ENCODE data around the gene C1QTNF3.

The C1QTNF3 gene

DNA sequence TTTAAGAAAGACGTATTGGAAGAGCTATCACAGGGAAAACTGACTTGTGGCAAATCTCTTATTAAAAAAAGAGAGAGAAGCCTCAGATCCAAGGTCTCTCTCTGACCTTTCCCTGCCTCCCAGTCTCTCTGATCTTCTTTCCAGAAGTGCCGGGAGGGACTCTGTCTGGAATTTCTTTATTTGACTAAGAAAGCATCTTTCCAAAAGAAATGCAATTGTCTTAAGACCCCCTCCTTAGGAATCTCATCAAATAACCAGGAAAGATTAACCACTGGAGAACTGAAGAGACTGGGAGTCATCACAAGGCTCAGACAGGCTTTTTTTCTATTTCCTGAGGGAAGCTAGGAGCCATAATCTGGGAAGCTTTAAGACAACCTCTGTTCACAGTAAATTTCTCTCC lies 4.6 kb downstream of the C1QTNF3 start:
- no peak overlapping the region for H3K4me2 ChIP-seq (ENCODE audit: insufficient read depth, low read length, poor library complexity, severe bottlenecking)
- no peak overlapping the region for H4K8ac ChIP-seq (ENCODE audit: low read depth, low read length)
- H3K36me3 ChIP-seq (replicated peaks in 1 of 2; ENCODE audit: control insufficient read depth in 2 of 2, insufficient read depth in 2 of 2, low read length in 2 of 2): peaks cover 0 to 18% of the 10 kb centered on the region in 2 donors
- no peak overlapping the region for H3K14ac ChIP-seq (ENCODE audit: low read length)
- H4K91ac ChIP-seq (ENCODE audit: low read depth, low read length, poor library complexity): no peak overlapping the region
- no peak overlapping the region for H2BK5ac ChIP-seq (ENCODE audit: low read length)
- no peaks in the 10 kb centered on the region for H3K79me1 ChIP-seq (ENCODE audit: low read depth, low read length)
- peaks cover 2 to 4% of the 10 kb centered on the region in 2 donors for H3K4me1 ChIP-seq (ENCODE audit: control insufficient read depth in 2 of 2, insufficient read depth in 1 of 2, low read depth in 1 of 2, low read length in 2 of 2)
- no peak for DNase-seq (ENCODE audit: low spot score)
- H2BK12ac ChIP-seq (ENCODE audit: low read length): no peak overlapping the region
- H3K27me3 ChIP-seq (ENCODE audit: control insufficient read depth in 3 of 3, insufficient read depth in 3 of 3, low read depth in 1 of 3, low read length in 3 of 3): no peaks in the 10 kb centered on the region
- H3K9me3 ChIP-seq (replicated peaks in 1 of 2; ENCODE audit: control insufficient read depth in 2 of 2, insufficient read depth in 1 of 2, low read depth in 1 of 2, low read length in 2 of 2): peaks cover 0 to 2% of the 10 kb centered on the region in 2 donors
- H3K4me3 ChIP-seq (ENCODE audit: low read length in 2 of 2): no peak overlapping the region
- H3K27ac ChIP-seq (replicated peaks; ENCODE audit: low read length): no peak overlapping the region
- no peak overlapping the region for H3K23ac ChIP-seq (ENCODE audit: low read depth, low read length, poor library complexity)
- no peak overlapping the region for H2AK5ac ChIP-seq (ENCODE audit: low read depth, low read length)
- no peak overlapping the region for H3K18ac ChIP-seq (ENCODE audit: low read length)
- no peak overlapping the region for H2AFZ ChIP-seq (ENCODE audit: low read length)
- no CpG with 5 or more reads among the region's 2 CpGs for WGBS, 2 donors (ENCODE audit: extremely low coverage in 2 of 2, insufficient read length in 2 of 2, insufficient replicate concordance in 1 of 2)
- no peak overlapping the region for H3K9ac ChIP-seq (ENCODE audit: low read depth, low read length, poor library complexity)
- no peak overlapping the region for H2BK120ac ChIP-seq (ENCODE audit: low read depth, low read length)
- no peak overlapping the region for H2BK15ac ChIP-seq (ENCODE audit: low read length)
- no peak overlapping the region for H3K4ac ChIP-seq (ENCODE audit: low read length)

DNA sequence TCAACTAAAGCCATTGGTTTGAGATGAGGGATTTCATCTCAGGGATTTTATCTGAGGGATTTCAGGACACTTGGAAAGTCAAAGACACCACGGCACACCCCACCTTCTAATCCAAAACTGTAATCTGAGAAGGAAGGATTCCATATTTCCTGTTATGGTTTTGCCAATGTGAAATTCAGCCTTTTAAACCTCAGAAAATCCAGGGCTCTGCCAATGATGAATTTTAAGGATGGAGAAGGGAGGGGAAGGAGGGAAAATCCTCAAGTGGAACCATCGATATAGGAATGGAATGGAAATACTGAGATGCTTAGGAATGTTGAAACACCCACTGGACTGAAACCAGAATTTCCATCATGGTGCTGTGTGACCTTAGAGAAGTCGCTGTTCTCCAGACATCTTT lies 5.3 kb downstream of the C1QTNF3 start:
- no peak overlapping the region for H3K18ac ChIP-seq (ENCODE audit: low read length)
- H2AFZ ChIP-seq (ENCODE audit: low read length): no peak overlapping the region
- H3K27me3 ChIP-seq (ENCODE audit: control insufficient read depth in 3 of 3, insufficient read depth in 3 of 3, low read depth in 1 of 3, low read length in 3 of 3): no peaks in the 10 kb centered on the region
- no peak overlapping the region for H2BK12ac ChIP-seq (ENCODE audit: low read length)
- no peak overlapping the region for H3K4ac ChIP-seq (ENCODE audit: low read length)
- H2AK5ac ChIP-seq (ENCODE audit: low read depth, low read length): no peak overlapping the region
- H3K23ac ChIP-seq (ENCODE audit: low read depth, low read length, poor library complexity): no peak overlapping the region
- H3K4me2 ChIP-seq (ENCODE audit: insufficient read depth, low read length, poor library complexity, severe bottlenecking): no peak overlapping the region
- H3K79me1 ChIP-seq (ENCODE audit: low read depth, low read length): no peaks in the 10 kb centered on the region
- no peak overlapping the region for H2BK15ac ChIP-seq (ENCODE audit: low read length)
- no peak overlapping the region for H3K4me3 ChIP-seq (ENCODE audit: low read length in 2 of 2)
- no peak overlapping the region for H4K8ac ChIP-seq (ENCODE audit: low read depth, low read length)
- DNase-seq (ENCODE audit: low spot score): no peak
- no CpG with 5 or more reads among the region's 3 CpGs for WGBS, 2 donors (ENCODE audit: extremely low coverage in 2 of 2, insufficient read length in 2 of 2, insufficient replicate concordance in 1 of 2)
- peaks cover 2 to 7% of the 10 kb centered on the region in 2 donors for H3K4me1 ChIP-seq (ENCODE audit: control insufficient read depth in 2 of 2, insufficient read depth in 1 of 2, low read depth in 1 of 2, low read length in 2 of 2)
- peaks cover 2 to 4% of the 10 kb centered on the region in 2 donors for H3K9me3 ChIP-seq (replicated peaks in 1 of 2; ENCODE audit: control insufficient read depth in 2 of 2, insufficient read depth in 1 of 2, low read depth in 1 of 2, low read length in 2 of 2)
- no peak overlapping the region for H2BK5ac ChIP-seq (ENCODE audit: low read length)
- H3K27ac ChIP-seq (replicated peaks; ENCODE audit: low read length): no peak overlapping the region
- H3K36me3 ChIP-seq (replicated peaks in 1 of 2; ENCODE audit: control insufficient read depth in 2 of 2, insufficient read depth in 2 of 2, low read length in 2 of 2): peaks cover 0 to 24% of the 10 kb centered on the region in 2 donors
- H4K91ac ChIP-seq (ENCODE audit: low read depth, low read length, poor library complexity): no peak overlapping the region
- no peak overlapping the region for H3K9ac ChIP-seq (ENCODE audit: low read depth, low read length, poor library complexity)
- H2BK120ac ChIP-seq (ENCODE audit: low read depth, low read length): no peak overlapping the region
- H3K14ac ChIP-seq (ENCODE audit: low read length): no peak overlapping the region

DNA sequence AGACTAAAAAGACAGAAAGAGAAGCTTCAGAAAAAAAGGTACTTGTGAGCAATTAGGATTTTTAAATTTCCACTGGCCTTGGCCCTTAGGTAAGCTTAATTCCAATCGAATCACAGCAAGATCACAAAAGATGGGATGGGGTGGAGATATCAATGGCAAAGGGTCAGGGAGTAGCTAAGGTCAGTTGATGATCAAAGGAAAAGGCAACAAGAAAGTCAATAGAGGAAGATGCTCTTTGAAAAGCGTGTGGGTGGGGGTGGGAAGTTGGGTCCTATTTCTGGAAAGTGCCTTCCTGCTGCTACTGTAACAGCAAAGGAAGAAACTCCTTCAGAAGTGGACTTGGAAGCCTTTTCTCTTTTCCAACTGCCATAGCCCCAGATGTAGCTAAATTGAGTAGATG lies 7.3 kb downstream of the C1QTNF3 start:
- Histone ChIP-seq H2AK5ac (ENCODE audit: low read depth, low read length) (no peak overlapping the region), H2BK120ac (ENCODE audit: low read depth, low read length) (no peak overlapping the region), H3K4me1 (ENCODE audit: control insufficient read depth in 2 of 2, insufficient read depth in 1 of 2, low read depth in 1 of 2, low read length in 2 of 2) (peaks cover 0 to 7% of the 10 kb centered on the region in 2 donors), H4K8ac (ENCODE audit: low read depth, low read length) (no peak overlapping the region), H3K4me3 (ENCODE audit: low read length in 2 of 2) (no peak overlapping the region), H2BK5ac (ENCODE audit: low read length) (no peak overlapping the region), H2AFZ (ENCODE audit: low read length) (no peak overlapping the region), H2BK12ac (ENCODE audit: low read length) (no peak overlapping the region), H3K27me3 (ENCODE audit: control insufficient read depth in 3 of 3, insufficient read depth in 3 of 3, low read depth in 1 of 3, low read length in 3 of 3) (no peaks in the 10 kb centered on the region), H3K23ac (ENCODE audit: low read depth, low read length, poor library complexity) (no peak overlapping the region), H3K9ac (ENCODE audit: low read depth, low read length, poor library complexity) (no peak overlapping the region), H3K4ac (ENCODE audit: low read length) (no peak overlapping the region), H3K9me3 (replicated peaks in 1 of 2; ENCODE audit: control insufficient read depth in 2 of 2, insufficient read depth in 1 of 2, low read depth in 1 of 2, low read length in 2 of 2) (peaks cover 2 to 4% of the 10 kb centered on the region in 2 donors), H3K36me3 (replicated peaks in 1 of 2; ENCODE audit: control insufficient read depth in 2 of 2, insufficient read depth in 2 of 2, low read length in 2 of 2) (peaks cover 0 to 25% of the 10 kb centered on the region in 2 donors), H3K14ac (ENCODE audit: low read length) (no peak overlapping the region), H2BK15ac (ENCODE audit: low read length) (no peak overlapping the region), H3K79me1 (ENCODE audit: low read depth, low read length) (no peaks in the 10 kb centered on the region), H3K27ac (replicated peaks; ENCODE audit: low read length) (no peak overlapping the region), H3K4me2 (ENCODE audit: insufficient read depth, low read length, poor library complexity, severe bottlenecking) (no peak overlapping the region), H3K18ac (ENCODE audit: low read length) (no peak overlapping the region), H4K91ac (ENCODE audit: low read depth, low read length, poor library complexity) (no peak overlapping the region)
- no CpG with 5 or more reads among the region's 2 CpGs for WGBS, 2 donors (ENCODE audit: extremely low coverage in 2 of 2, insufficient read length in 2 of 2, insufficient replicate concordance in 1 of 2)
- no peak for DNase-seq (ENCODE audit: low spot score)

DNA sequence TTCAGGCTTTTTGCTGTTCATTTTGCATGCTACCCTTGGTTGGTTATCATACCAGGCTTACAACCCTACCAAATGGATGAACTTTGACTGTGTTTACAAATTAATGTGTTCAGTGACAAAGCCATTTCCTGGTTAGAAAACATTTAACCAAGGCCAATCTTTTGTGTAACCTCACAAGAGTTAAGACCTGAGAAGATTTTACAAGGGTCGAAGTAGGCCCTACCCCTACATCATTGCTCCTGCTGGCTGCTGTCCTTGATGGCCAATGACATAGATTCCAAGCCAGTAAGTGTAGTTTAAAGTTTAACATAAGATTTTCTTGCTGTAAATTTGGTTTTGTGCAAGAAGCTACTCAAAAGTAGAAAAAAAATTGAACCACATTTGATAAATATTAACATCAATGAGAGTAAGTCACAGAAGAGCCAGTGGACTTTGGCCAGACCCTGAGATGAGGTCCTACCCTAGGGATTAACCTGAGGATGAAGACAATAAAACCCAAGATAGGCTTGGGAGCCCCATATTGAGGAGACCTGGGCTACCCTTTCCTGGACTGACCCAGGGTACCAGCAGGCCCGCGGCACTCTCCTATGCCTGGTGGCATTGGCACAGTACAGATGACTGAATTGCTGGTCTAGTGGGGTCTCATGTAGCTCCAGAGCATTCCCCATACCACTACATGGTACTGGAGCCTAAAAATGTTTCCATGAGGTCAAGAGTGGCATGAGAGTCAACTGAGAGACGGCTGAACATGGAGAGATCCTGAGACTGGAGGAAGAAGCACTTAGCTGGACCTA lies 8.3 kb downstream of the C1QTNF3 start:
- no peak overlapping the region for H2BK120ac ChIP-seq (ENCODE audit: low read depth, low read length)

More for the DNA sequence above, 8.3 kb downstream of the C1QTNF3 start:
- Histone ChIP-seq H3K4me2 (ENCODE audit: insufficient read depth, low read length, poor library complexity, severe bottlenecking) (no peak overlapping the region), H2BK15ac (ENCODE audit: low read length) (no peak overlapping the region), H3K27me3 (ENCODE audit: control insufficient read depth in 3 of 3, insufficient read depth in 3 of 3, low read depth in 1 of 3, low read length in 3 of 3) (no peaks in the 10 kb centered on the region), H3K4me3 (ENCODE audit: low read length in 2 of 2) (no peak overlapping the region), H3K27ac (replicated peaks; ENCODE audit: low read length) (no peak overlapping the region), H2BK12ac (ENCODE audit: low read length) (no peak overlapping the region), H2AFZ (ENCODE audit: low read length) (no peak overlapping the region), H3K9ac (ENCODE audit: low read depth, low read length, poor library complexity) (no peak overlapping the region), H3K79me1 (ENCODE audit: low read depth, low read length) (no peaks in the 10 kb centered on the region), H3K23ac (ENCODE audit: low read depth, low read length, poor library complexity) (no peak overlapping the region), H3K14ac (ENCODE audit: low read length) (no peak overlapping the region), H3K9me3 (replicated peaks in 1 of 2; ENCODE audit: control insufficient read depth in 2 of 2, insufficient read depth in 1 of 2, low read depth in 1 of 2, low read length in 2 of 2) (peaks cover 2 to 4% of the 10 kb centered on the region in 2 donors), H3K4me1 (ENCODE audit: control insufficient read depth in 2 of 2, insufficient read depth in 1 of 2, low read depth in 1 of 2, low read length in 2 of 2) (peaks cover 0 to 7% of the 10 kb centered on the region in 2 donors), H2AK5ac (ENCODE audit: low read depth, low read length) (no peak overlapping the region), H4K91ac (ENCODE audit: low read depth, low read length, poor library complexity) (no peak overlapping the region), H3K36me3 (replicated peaks in 1 of 2; ENCODE audit: control insufficient read depth in 2 of 2, insufficient read depth in 2 of 2, low read length in 2 of 2) (peaks cover 0 to 25% of the 10 kb centered on the region in 2 donors), H2BK5ac (ENCODE audit: low read length) (no peak overlapping the region), H3K18ac (ENCODE audit: low read length) (no peak overlapping the region), H3K4ac (ENCODE audit: low read length) (no peak overlapping the region), H4K8ac (ENCODE audit: low read depth, low read length) (no peak overlapping the region)
- no CpG with 5 or more reads among the region's 4 CpGs for WGBS, 2 donors (ENCODE audit: extremely low coverage in 2 of 2, insufficient read length in 2 of 2, insufficient replicate concordance in 1 of 2)
- DNase-seq (ENCODE audit: low spot score): no peak

All from neuronal stem cell (in vitro differentiated cells).